ENCODE results near the gene IGSF21. TPM values are rescaled to one million over a fixed set of nuclear protein-coding genes. Genes with fewer than 3 reads are reported as not detected.

The IGSF21 gene
- total RNA-seq, 2 experiments from 2014 or later, result not detected

- H3K4me3 Mint-ChIP-seq, result no peak overlapping the region
- no peak for ATAC-seq
- intact Hi-C loops (cut with micrococcal nuclease), result no loop called here
- H3K27me3 Mint-ChIP-seq, result peaks cover 14% of the 10 kb centered on the region
- no peak overlapping the region for H3K27ac Mint-ChIP-seq
- no peaks in the 10 kb centered on the region for H3K4me1 Mint-ChIP-seq (ENCODE audit: low read depth)
- H3K36me3 Mint-ChIP-seq (ENCODE audit: low read depth), result no peaks in the 10 kb centered on the region
- no peak for DNase-seq
- H3K9me3 Mint-ChIP-seq, result no peaks in the 10 kb centered on the region
- ChIA-PET CTCF (no interaction called here), POLR2A (no interaction called here)
- TF ChIP-seq CTCF (IDR thresholded peaks at IDR 0.05), result no peak
Observed at GRCh38 chr1:18093646-18094045, 14.0 kb upstream of the IGSF21 start.

GRCh38 chr1:18094096-18094495 lies 13.5 kb upstream of the IGSF21 start:
- intact Hi-C loops (cut with micrococcal nuclease), result no loop called here
- no peaks in the 10 kb centered on the region for H3K4me1 Mint-ChIP-seq (ENCODE audit: low read depth)
- ChIA-PET CTCF (no interaction called here), POLR2A (no interaction called here)
- DNase-seq (no peak), ATAC-seq (no peak)
- H3K9me3 Mint-ChIP-seq, result no peaks in the 10 kb centered on the region
- peaks cover 14% of the 10 kb centered on the region for H3K27me3 Mint-ChIP-seq
- TF ChIP-seq CTCF (IDR thresholded peaks at IDR 0.05), result no peak
- H3K4me3 Mint-ChIP-seq, result no peak overlapping the region
- no peaks in the 10 kb centered on the region for H3K36me3 Mint-ChIP-seq (ENCODE audit: low read depth)
- H3K27ac Mint-ChIP-seq, result no peak overlapping the region

- DNase-seq (no peak), ATAC-seq (no peak)
- H3K27me3 Mint-ChIP-seq, result peaks cover 19% of the 10 kb centered on the region
- CTCF ChIA-PET, result no interaction called here
- POLR2A ChIA-PET, result no interaction called here
- no peaks in the 10 kb centered on the region for H3K9me3 Mint-ChIP-seq
- H3K27ac Mint-ChIP-seq, result no peak overlapping the region
- intact Hi-C loops (cut with micrococcal nuclease), result no loop called here
- TF ChIP-seq CTCF (IDR thresholded peaks at IDR 0.05), result no peak
- H3K4me3 Mint-ChIP-seq, result no peak overlapping the region
- H3K4me1 Mint-ChIP-seq (ENCODE audit: low read depth), result no peaks in the 10 kb centered on the region
- H3K36me3 Mint-ChIP-seq (ENCODE audit: low read depth), result no peaks in the 10 kb centered on the region
Observed at GRCh38 chr1:18097206-18097605, 10.4 kb upstream of the IGSF21 start.

- Mint-ChIP-seq H3K27me3 (peaks cover 25% of the 10 kb centered on the region), H3K36me3 (ENCODE audit: low read depth) (no peaks in the 10 kb centered on the region), H3K4me3 (no peak overlapping the region), H3K4me1 (ENCODE audit: low read depth) (no peaks in the 10 kb centered on the region), H3K27ac (no peak overlapping the region), H3K9me3 (no peaks in the 10 kb centered on the region)
- ATAC-seq (no peak), DNase-seq (no peak)
- intact Hi-C loops (cut with micrococcal nuclease), result no loop called here
- POLR2A ChIA-PET, result no interaction called here
- CTCF ChIA-PET, result interaction anchor here (1.8 to 2.7 kb wide), 3 partner anchors 32 to 437 kb away, joined by 5 to 17 read pairs (median 7); no protein-coding TSS in a partner anchor
- no peak for TF ChIP-seq CTCF (IDR thresholded peaks at IDR 0.05)
Observed at GRCh38 chr1:18099026-18099425, 8.6 kb upstream of the IGSF21 start.

- ATAC-seq (no peak), DNase-seq (no peak)
- H3K27me3 Mint-ChIP-seq, result peaks cover 25% of the 10 kb centered on the region
- TF ChIP-seq CTCF (IDR thresholded peaks at IDR 0.05), result no peak
- no peaks in the 10 kb centered on the region for H3K4me1 Mint-ChIP-seq (ENCODE audit: low read depth)
- H3K27ac Mint-ChIP-seq, result no peak overlapping the region
- no peaks in the 10 kb centered on the region for H3K9me3 Mint-ChIP-seq
- no peak overlapping the region for H3K4me3 Mint-ChIP-seq
- H3K36me3 Mint-ChIP-seq (ENCODE audit: low read depth), result no peaks in the 10 kb centered on the region
- ChIA-PET POLR2A (no interaction called here), CTCF (interaction anchor here (0.7 to 2.7 kb wide), 20 partner anchors 9 to 438 kb away, joined by 3 to 17 read pairs (median 4); no protein-coding TSS in a partner anchor)
- intact Hi-C loops (cut with micrococcal nuclease), result loop anchor here (5.0 to 10.0 kb wide), 2 partner anchors 175 to 438 kb away; no protein-coding TSS in a partner anchor
Observed at GRCh38 chr1:18100060-18100459, 7.5 kb upstream of the IGSF21 start.

Measured in activated CD8-positive, alpha-beta T cell treated with anti-CD3 and anti-CD28 coated beads for 36 hours (primary cell).